GM12801 (cell line): ENCODE data around the gene RPS6KA3.

Source experiments
- CTCF ChIP-seq: IDR thresholded peaks from one replicate; pipeline ENCODE4 v1.5.1; 2011; ENCODE audit warnings: control low read depth; ENCODE audit not compliant: insufficient read length; ENCODE audit errors: extremely low read depth

The RPS6KA3 gene

GRCh38 chrX:20263474-20263873, 3.2 kb downstream of the RPS6KA3 start:
- TF ChIP-seq CTCF = no peak

- TF ChIP-seq CTCF = no peak
Observed at GRCh38 chrX:20260885-20261284, 5.8 kb downstream of the RPS6KA3 start.

GRCh38 chrX:20254712-20255299, 11.9 kb downstream of the RPS6KA3 start:
- TF ChIP-seq CTCF = no peak

- no peak for TF ChIP-seq CTCF
Observed at GRCh38 chrX:20253232-20253543, 13.5 kb downstream of the RPS6KA3 start.

- TF ChIP-seq CTCF = no peak
Observed at GRCh38 chrX:20252381-20253231, 14.1 kb downstream of the RPS6KA3 start.

GRCh38 chrX:20251691-20252090, 15.0 kb downstream of the RPS6KA3 start:
- no peak for TF ChIP-seq CTCF

- TF ChIP-seq CTCF = no peak
Observed at GRCh38 chrX:20248592-20249192, 18.0 kb downstream of the RPS6KA3 start.
